Activated T-helper 2 cell treated with anti-CD3 and anti-CD28 coated beads, Interferon-gamma antibody, Interleukin-2, Interleukin-4, amounts not matched to agents 10 μg/mL and 5 μg/mL and 100 μg/mL, durations not matched to agents 14 hours and 24 hours and 36 hours (primary cell): ENCODE measurements around the gene NAPSA. TPM values are rescaled to one million over a fixed set of nuclear protein-coding genes. Genes with fewer than 3 reads are reported as not detected.
"Not testable (repeated sequence)": the region's sequence is repeated elsewhere in the genome, so short reads cannot be mapped to it uniquely, and the experiment has no call there.

Source experiments
- DNase-seq: peaks from one replicate; pipeline ENCODE4 v3.0.0; 2021; ENCODE audit warnings: low spot score
- H3K27ac Mint-ChIP-seq: one replicate; pipeline ENCODE4 v1.8.0; 2021; ENCODE audit warnings: mixed read lengths
- H3K27me3 Mint-ChIP-seq: one replicate; pipeline ENCODE4 v1.8.0; 2021; ENCODE audit warnings: low read depth, mixed read lengths
- H3K36me3 Mint-ChIP-seq: one replicate; pipeline ENCODE4 v1.8.0; 2021; ENCODE audit warnings: low read depth, mixed read lengths
- H3K4me1 Mint-ChIP-seq: one replicate; pipeline ENCODE4 v1.8.0; 2021; ENCODE audit warnings: low read depth, mixed read lengths
- H3K4me3 Mint-ChIP-seq: one replicate; pipeline ENCODE4 v1.8.0; 2021; ENCODE audit warnings: low read depth, mild to moderate bottlenecking, moderate library complexity, mixed read lengths
- H3K9me3 Mint-ChIP-seq: one replicate; pipeline ENCODE4 v1.8.0; 2021; ENCODE audit warnings: mixed read lengths
- intact Hi-C: fragments of 100-400 bp; cut with micrococcal nuclease; formaldehyde crosslinking; loops from one replicate; pipeline ENCODE4 v1.15.1; 2023
- total RNA-seq: library from RNA; stranded (reverse); gene quantifications from 2 replicates; pipeline ENCODE4 v1.2.3, GENCODE V29; 2022

The NAPSA gene
- total RNA-seq, 1 donor from 2014 or later, result 5.5 TPM

GRCh38 chr19:50341091-50341564, 24.3 kb downstream of the NAPSA start:
- Mint-ChIP-seq H3K36me3 (peaks cover 29% of the 10 kb centered on the region), H3K27ac (no peak overlapping the region), H3K9me3 (peaks cover 12% of the 10 kb centered on the region), H3K4me1 (peaks cover 8% of the 10 kb centered on the region), H3K4me3 (no peak overlapping the region), H3K27me3 (no peaks in the 10 kb centered on the region)
- DNase-seq, result no peak
- intact Hi-C loops, result no loop called here

DNA sequence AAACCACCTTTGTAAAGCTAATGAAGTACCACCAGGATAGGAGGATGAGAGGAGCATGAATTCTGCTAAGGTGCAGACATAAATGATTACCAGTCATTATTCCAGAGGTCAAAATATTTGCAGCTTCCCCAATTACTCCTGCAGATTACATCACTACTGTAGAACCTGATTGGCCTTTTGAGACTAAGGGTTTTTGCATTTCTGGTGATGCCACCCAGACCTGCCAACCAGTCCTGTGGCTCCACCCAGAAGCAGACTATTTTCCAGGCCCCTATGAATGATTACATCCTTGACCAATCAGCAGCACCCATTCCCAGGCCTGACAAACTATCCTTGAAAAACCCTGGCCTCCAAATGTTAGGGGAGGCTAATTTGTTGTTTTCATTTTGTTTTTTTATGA, 25.1 kb downstream of the NAPSA start:
- no peaks in the 10 kb centered on the region for H3K27me3 Mint-ChIP-seq
- peaks cover 26% of the 10 kb centered on the region for H3K36me3 Mint-ChIP-seq
- no peak overlapping the region for H3K4me3 Mint-ChIP-seq
- intact Hi-C loops, result no loop called here
- no peak overlapping the region for H3K27ac Mint-ChIP-seq
- H3K4me1 Mint-ChIP-seq, result peaks cover 13% of the 10 kb centered on the region
- H3K9me3 Mint-ChIP-seq, result peaks cover 10% of the 10 kb centered on the region
- DNase-seq, result no peak

DNA sequence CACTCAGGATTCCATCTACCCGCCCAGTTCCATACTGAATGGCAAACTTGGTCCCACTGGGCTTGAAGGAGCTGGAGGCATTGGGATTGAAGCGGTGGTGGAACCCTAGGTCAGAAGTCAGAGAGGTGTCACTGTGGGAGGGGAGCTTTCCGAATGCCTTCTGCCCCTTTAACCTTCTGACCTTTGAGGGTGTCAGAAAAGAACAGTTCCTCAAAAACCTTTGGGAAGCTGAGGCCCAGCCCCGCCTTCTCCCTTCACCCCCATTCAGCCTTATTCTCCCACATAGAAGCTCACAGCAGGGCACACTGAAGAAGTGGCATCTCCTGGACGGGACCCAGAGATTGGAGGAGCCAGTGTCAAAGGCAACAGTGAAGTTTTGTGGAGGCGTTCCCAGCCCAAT, 28.4 kb downstream of the NAPSA start:
- intact Hi-C loops, H3K27me3 Mint-ChIP-seq, H3K4me3 Mint-ChIP-seq, DNase-seq, H3K9me3 Mint-ChIP-seq, H3K27ac Mint-ChIP-seq: not testable (repeated sequence)
- Mint-ChIP-seq H3K36me3 (peaks cover 11% of the 10 kb centered on the region), H3K4me1 (peaks cover 29% of the 10 kb centered on the region)

GRCh38 chr19:50334741-50335421, 30.6 kb downstream of the NAPSA start:
- Mint-ChIP-seq H3K4me3 (peak overlapping the region; percentile 53), H3K9me3 (no peaks in the 10 kb centered on the region), H3K4me1 (peaks cover 42% of the 10 kb centered on the region), H3K27me3 (no peaks in the 10 kb centered on the region), H3K27ac (peak overlapping the region; percentile 11), H3K36me3 (peaks cover 5% of the 10 kb centered on the region)
- intact Hi-C loops, result loop anchor here (5.0 kb wide), 1 partner anchor 42 kb away; the partner anchor contains the start of gene NR1H2
- DNase-seq, result no peak

GRCh38 chr19:50333737-50334617, 31.5 kb downstream of the NAPSA start:
- peaks cover 48% of the 10 kb centered on the region for H3K4me1 Mint-ChIP-seq
- peak; percentile 84 for DNase-seq
- intact Hi-C loops, result loop anchor here (5.0 kb wide), 1 partner anchor 43 kb away; the partner anchor contains the start of gene NR1H2
- H3K4me3 Mint-ChIP-seq, result peak overlapping the region; percentile 83
- H3K9me3 Mint-ChIP-seq, result no peaks in the 10 kb centered on the region
- H3K27me3 Mint-ChIP-seq, result no peaks in the 10 kb centered on the region
- peaks cover 4% of the 10 kb centered on the region for H3K36me3 Mint-ChIP-seq
- H3K27ac Mint-ChIP-seq, result peak overlapping the region; percentile 98

DNA sequence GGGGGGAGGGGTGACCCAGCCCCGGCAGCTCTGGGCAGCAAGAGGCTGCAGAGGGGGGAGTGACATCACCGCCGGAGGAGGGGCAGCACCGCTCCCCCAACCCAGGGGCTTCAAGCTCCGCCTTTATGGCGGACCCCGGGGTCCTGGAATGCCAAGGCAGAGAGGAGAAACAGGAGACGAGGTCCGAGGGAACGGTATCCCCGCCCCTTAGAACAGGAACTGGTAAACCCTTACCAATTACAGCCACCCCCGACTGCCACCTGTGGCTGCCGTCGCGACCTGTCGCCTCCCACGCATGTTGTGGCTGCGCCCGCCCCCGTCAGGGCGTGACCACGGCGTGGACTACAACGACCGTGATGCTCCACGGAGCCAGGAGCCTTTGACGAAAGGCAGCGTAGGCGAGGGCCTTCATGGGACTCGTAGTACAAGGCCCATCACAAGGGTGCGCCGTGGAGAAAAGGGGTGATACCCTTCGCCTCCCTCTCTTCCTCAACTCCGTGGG, 32.2 kb downstream of the NAPSA start:
- Mint-ChIP-seq H3K27ac (peak overlapping the region; percentile 98), H3K9me3 (no peaks in the 10 kb centered on the region), H3K36me3 (peaks cover 4% of the 10 kb centered on the region), H3K4me1 (peaks cover 48% of the 10 kb centered on the region), H3K27me3 (no peaks in the 10 kb centered on the region), H3K4me3 (peak overlapping the region; percentile 83)
- DNase-seq, result peak; percentile 94
- intact Hi-C loops, result loop anchor here (5.0 kb wide), 1 partner anchor 44 kb away; the partner anchor contains the start of gene NR1H2

GRCh38 chr19:50332244-50333038, 33.0 kb downstream of the NAPSA start:
- peak overlapping the region; percentile 83 for H3K4me3 Mint-ChIP-seq
- H3K36me3 Mint-ChIP-seq, result peaks cover 9% of the 10 kb centered on the region
- peaks cover 52% of the 10 kb centered on the region for H3K4me1 Mint-ChIP-seq
- H3K27ac Mint-ChIP-seq, result peak overlapping the region; percentile 83
- H3K27me3 Mint-ChIP-seq, result peaks cover 5% of the 10 kb centered on the region
- intact Hi-C loops, result loop anchor here (5.0 kb wide), 1 partner anchor 45 kb away; the partner anchor contains the start of gene NR1H2
- no peaks in the 10 kb centered on the region for H3K9me3 Mint-ChIP-seq
- no peak for DNase-seq

- no peaks in the 10 kb centered on the region for H3K9me3 Mint-ChIP-seq
- peak overlapping the region; percentile 88 for H3K27ac Mint-ChIP-seq
- peaks cover 10% of the 10 kb centered on the region for H3K27me3 Mint-ChIP-seq
- peak overlapping the region; percentile 83 for H3K4me3 Mint-ChIP-seq
- no peak for DNase-seq
- intact Hi-C loops, result loop anchor here (2.0 to 5.0 kb wide), 3 partner anchors 15 to 45 kb away; partner anchors contain the start of gene NR1H2
- peaks cover 14% of the 10 kb centered on the region for H3K36me3 Mint-ChIP-seq
- peaks cover 57% of the 10 kb centered on the region for H3K4me1 Mint-ChIP-seq
Measured at GRCh38 chr19:50331994-50332243, 33.5 kb downstream of the NAPSA start.

DNA sequence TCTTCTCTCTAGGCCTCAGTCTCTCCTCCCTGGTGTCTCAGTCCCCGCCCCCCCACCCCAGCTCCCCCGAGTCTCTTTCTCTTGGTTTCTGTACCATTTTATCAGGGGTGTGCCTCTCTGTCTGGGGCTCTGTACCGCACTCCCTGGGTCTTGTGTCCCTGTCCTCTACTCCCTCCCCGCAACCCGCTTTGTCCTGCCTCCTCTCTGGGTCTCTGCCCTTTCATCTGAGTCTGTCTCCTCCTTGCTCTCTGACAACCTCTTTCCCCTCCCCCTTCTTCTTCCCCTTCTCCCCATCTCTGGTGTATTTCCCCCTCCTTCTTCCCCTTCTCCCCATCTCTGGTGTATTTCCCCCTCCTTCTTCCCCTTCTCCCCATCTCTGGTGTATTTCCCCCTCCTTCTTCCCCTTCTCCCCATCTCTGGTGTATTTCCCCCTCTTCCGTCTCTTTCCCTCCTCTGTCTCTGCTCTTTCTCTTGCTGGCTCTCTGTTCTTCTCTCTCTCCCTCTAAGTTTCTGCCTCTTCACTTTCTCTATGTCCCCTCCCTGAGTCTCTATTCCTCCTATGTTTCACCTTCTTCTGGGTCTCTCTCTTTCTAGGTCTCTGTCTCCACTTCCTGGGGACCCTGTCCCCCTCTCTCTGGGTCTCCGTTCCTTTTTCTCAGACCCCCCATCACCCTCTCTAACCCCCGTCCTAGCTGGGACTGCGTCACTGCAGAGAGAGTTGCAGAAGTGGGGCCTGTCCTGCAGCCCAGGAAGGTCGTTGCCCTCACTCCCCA, 34.0 kb downstream of the NAPSA start:
- Mint-ChIP-seq H3K27me3 (peaks cover 15% of the 10 kb centered on the region), H3K36me3 (peaks cover 19% of the 10 kb centered on the region), H3K4me3 (peak overlapping the region; percentile 83), H3K4me1 (peaks cover 62% of the 10 kb centered on the region), H3K27ac (peak overlapping the region; percentile 88), H3K9me3 (no peaks in the 10 kb centered on the region)
- DNase-seq, result no peak
- intact Hi-C loops, result loop anchor here (2.0 to 5.0 kb wide), 3 partner anchors 15 to 46 kb away; partner anchors contain the start of gene NR1H2

DNA sequence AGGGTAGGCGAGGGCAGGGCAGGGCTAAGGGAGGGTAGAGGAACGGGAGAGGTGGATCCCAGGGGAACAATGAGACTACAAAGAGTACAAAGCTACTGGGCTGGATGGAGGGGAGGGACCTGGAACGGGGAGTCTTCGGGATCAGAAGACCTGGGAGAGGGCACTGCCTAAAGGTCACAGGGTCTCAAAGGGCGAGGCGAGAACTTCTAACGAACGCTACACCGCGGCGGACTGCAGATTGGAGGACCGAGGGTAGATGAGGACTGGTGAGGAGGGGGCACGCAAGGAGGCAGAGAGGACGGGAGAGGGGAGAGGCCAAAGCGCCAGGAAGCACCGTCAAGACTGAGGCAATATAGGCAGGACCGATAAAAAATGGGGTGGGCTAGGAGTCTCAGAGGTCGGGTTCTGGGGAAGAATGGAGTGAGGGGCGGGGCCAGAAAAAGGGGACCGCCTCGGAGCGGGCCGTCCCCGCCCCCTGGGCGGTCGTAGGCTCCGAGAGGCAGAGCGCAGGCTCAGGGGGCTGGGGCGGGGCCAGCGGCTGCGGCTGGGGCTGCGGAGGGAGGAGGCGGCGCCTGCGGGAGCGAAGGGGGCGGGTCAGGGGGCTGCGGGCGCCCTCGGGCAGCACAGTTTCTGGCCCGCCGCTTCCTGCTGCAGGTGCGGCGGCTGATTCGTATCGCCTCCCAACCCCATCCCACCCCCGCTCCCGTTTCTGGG, 34.9 kb downstream of the NAPSA start:
- intact Hi-C loops, result loop anchor here (2.0 to 5.0 kb wide), 3 partner anchors 16 to 47 kb away; partner anchors contain the start of gene NR1H2
- DNase-seq, result peak; percentile 89
- Mint-ChIP-seq H3K9me3 (no peaks in the 10 kb centered on the region), H3K27me3 (peaks cover 15% of the 10 kb centered on the region), H3K27ac (peak overlapping the region; percentile 95), H3K36me3 (peaks cover 19% of the 10 kb centered on the region), H3K4me1 (peaks cover 63% of the 10 kb centered on the region), H3K4me3 (peak overlapping the region; percentile 91)

DNA sequence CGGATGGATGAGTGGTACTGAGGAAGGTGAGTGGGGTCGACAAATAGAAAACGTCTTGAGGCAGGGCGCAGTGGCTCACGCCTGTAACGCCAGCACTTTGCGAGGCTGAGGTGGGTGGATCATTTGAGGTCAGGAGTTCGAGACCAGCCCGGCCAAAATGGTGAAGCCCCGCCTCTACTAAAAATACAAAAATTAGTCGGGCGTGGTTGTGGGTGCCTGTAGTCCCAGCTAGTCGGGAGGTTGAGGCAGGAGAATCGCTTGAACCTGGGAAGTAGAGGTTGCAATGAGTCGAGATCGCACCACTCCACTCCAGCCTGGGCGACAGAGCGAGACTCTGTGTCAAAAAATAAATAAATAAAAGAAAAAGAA, 35.5 kb downstream of the NAPSA start:
- Mint-ChIP-seq H3K4me3 (peak overlapping the region; percentile 91), H3K27me3 (peaks cover 15% of the 10 kb centered on the region), H3K36me3 (peaks cover 19% of the 10 kb centered on the region), H3K27ac (peak overlapping the region; percentile 95), H3K4me1 (peaks cover 58% of the 10 kb centered on the region)
- DNase-seq, H3K9me3 Mint-ChIP-seq: not testable (repeated sequence)
- intact Hi-C loops, result loop anchor here (2.0 to 5.0 kb wide), 4 partner anchors 17 to 401 kb away; partner anchors contain the start of genes ATF5, NR1H2 and NUP62
